ENCODE results near the gene TAF15.

The TAF15 gene

DNA sequence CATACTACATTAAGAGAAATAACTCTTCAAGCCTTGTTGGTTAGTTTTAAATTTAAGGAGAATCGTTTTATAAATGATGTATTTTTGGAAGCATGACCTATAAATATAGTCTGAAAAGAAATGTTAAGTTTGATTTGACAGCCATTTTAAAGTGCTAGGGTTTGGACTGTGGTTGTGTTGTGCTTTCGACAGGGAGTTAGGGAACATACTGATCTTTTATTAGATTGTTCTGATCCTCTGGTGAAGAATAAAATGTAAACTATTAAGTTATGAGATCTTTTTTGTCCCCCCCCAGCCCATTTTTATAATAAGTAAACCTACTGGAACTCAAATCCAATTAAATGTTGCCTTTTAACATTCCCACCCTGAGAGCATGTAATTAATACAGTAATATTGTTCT lies 12.0 kb downstream of the TAF15 start:
- no peak for DNase-seq (ENCODE audit: low read depth)

DNA sequence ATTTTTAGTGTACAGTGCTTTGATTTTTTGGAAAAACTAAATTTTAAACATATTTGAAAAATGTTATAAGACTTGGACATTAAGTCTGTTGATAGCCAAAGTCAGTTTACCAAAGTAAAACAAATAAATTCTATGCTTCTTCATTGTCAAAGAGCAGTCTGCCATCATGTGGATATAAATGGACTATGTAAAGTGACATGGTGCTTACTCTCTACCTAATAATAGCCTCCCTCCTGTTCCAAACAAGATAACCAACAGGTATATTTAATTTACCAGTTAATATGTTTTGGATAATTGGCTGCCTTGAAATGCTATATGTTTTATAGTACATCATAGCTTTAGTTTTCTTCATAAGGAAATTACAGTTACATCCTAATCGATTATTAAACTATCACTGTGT lies 15.9 kb downstream of the TAF15 start:
- no peak for DNase-seq (ENCODE audit: low read depth)

DNA sequence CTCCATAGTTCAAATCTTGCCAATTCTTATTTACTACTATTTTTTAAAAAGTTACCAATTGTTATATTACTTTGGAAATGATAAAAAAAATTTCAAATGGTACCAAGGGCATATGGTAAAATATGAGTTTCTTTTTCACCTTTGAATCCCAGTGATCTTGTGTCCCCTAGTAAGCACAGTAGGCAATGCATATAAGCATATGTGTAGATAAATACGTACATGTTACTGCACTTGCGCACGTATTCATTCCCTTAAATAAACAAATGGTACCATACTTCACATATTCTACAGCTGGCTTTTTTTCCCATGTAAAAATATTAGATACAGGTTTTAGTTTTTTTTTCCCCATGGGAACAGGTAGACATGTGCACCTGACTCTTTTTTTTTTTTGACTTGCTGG lies 31.8 kb downstream of the TAF15 start:
- DNase-seq (ENCODE audit: low read depth) = no peak

GRCh38 chr17:35841505-35841904 lies 32.2 kb downstream of the TAF15 start:
- DNase-seq (ENCODE audit: low read depth) = no peak

- no peak for DNase-seq (ENCODE audit: low read depth)
Observed at GRCh38 chr17:35842239-35842638, 33.0 kb downstream of the TAF15 start.

DNA sequence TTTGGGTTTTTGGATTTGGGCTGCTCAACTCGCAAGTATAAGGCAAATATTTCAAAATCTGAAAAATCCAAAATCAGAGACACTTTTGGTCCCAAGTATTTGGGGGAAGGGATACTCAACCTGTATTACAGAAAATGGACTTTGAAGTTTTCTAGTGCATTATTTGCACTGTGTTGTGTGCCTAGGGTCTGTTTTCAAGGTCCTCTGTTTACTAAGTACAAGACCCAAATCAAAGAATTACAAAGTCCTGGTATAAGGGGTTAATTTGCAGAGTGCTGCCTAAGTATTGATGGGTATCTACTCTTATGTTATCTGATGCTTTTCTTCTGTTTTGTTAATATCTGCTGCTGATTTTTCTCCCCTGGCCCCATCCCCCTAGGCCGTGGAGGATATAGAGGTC lies 34.4 kb downstream of the TAF15 start:
- no peak for DNase-seq (ENCODE audit: low read depth)

GRCh38 chr17:35844547-35844946 lies 35.3 kb downstream of the TAF15 start:
- DNase-seq (ENCODE audit: low read depth) = no peak

- no peak for DNase-seq (ENCODE audit: low read depth)
Observed at GRCh38 chr17:35846055-35846809, 36.9 kb downstream of the TAF15 start.

DNA sequence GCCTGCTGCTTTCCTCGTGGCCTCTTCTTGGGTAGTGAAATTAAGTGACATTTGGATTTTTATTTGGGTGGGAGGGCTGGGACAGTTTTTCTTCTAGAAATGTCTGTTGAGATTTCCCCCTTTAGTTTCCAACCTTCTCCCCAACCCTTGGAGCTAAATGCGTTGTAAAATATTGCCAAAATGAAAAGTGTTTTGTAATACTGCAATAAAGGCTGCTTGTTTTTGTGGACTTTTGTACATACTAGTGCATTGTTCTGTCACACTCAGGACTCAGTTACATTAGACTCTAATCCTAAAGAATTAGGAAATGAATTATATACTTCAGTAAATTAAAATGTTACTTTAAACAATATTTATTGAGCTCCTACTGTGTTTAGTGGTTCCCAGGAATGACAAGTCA lies 37.7 kb downstream of the TAF15 start:
- no peak for DNase-seq (ENCODE audit: low read depth)

- no peak for DNase-seq (ENCODE audit: low read depth)
Observed at GRCh38 chr17:35847633-35848373, 38.5 kb downstream of the TAF15 start.

DNA sequence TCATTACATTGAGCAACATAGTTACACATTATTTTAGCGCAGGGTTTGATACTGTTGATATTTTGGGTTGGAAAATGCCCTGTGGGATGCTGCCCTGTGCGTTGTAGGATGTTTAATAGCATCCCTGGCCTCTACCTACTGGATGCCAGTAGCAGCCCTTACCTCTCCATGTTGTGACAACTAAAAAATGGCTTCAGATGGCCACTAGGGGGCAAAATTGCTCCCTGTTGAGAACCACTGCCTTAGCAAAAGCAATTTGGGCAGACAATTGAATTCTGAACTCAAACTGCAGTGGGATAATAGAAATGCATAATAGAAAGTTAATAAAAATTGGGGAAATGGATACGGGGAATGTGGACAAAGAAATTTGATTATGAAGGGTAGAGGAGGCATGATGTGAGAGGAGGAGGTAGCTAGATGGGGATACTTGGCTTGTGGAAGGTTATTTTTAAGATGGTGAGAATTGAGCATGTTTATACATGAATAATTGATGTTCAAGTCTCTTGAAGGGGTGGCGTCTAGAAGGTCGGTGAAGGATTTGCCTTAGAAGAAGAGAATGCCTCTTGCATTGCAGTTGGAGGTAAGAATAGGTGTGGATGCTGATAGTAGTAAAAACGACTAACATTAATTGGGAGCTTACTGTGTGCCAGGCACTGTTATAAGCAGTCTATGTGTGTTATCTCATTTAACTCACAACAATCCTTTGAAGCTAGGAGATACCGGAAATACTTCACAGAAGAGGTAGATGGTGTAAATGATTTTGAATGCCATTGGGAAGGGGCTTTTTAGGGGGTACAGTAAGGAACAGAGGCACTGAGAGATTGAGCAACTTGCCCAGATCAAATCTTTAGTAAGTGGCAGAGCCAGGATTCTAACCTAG lies 40.4 kb downstream of the TAF15 start:
- peak; percentile 54 for DNase-seq (ENCODE audit: low read depth)

DNA sequence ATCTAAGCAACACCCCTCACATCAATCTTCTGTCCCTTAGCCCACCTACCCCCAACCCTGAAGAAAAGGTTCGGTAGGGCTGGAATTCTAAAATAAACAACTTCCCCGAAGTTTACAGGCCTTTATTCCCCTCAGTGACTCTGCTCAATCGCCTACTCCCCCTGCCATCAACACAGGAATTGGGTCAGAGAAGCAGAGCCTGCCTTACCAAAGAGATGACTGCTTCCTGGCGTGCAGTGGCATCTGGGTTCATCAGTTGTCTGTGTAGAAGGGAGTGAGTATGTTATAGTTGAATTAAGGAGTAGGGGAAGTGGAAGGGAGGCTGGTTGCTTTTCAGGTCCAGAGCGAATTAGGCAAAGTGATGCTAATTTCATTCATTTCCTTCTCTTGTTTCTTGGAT lies 46.7 kb downstream of the TAF15 start:
- DNase-seq (ENCODE audit: low read depth) = no peak

GRCh38 chr17:35856603-35857002 lies 47.3 kb downstream of the TAF15 start:
- no peak for DNase-seq (ENCODE audit: low read depth)

DNA sequence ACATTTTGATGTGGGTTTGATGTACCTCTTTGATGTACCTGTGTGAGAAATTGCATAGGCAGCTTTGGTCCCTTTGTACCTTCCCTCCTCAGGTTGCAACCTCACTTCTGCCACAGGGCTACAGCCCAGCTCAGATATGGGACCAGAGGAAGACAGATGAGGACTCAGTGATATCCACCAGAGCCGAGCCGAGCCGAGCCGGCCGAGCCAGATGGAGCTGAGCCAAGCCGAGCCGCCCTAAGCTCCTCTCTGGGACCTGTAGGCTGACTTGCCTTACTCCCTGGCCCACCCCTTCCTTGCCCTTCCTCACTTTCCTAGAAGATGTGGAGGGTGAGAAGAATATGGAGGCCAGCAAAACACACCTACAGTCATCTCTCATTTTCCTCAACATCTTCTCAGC lies 55.6 kb downstream of the TAF15 start:
- no peak for DNase-seq (ENCODE audit: low read depth)

GRCh38 chr17:35865412-35866340 lies 56.4 kb downstream of the TAF15 start:
- no peak for DNase-seq (ENCODE audit: low read depth)

DNA sequence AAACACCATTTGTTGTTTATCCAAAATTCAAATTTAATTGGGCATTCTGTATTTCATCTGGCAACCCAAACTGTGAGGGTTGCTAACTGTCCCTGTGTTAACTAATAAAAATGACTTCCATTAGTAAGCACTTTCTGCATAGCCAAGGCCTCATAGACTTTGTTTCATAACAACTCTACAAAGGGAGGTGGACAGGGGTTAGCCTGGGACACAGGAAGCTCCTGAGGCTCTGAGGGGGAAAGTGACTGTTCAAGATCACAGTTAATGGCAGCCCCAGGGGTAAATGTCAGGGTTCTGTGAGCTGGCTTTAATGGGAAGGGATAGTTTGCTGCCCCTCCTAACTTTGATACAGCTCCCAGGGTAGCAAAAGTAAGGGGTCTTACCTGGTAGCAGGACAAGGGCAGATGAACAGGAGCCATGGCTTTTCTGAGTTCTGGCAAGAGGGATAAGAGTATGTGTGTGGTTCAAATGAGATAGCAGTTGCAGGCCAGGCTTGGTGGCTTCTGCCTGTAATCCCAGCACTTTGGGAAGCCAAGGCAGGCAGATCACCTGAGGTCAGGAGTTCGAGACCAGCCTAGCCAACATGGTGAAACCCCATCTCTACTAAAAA lies 57.2 kb downstream of the TAF15 start:
- no peak for DNase-seq (ENCODE audit: low read depth)

GRCh38 chr17:35867574-35867973 lies 58.3 kb downstream of the TAF15 start:
- DNase-seq (ENCODE audit: low read depth) = no peak

GRCh38 chr17:35868737-35869136 lies 59.5 kb downstream of the TAF15 start, which contains the start of gene HEATR9:
HEATR9 (minus strand) TSS chr17:35868891; CDS start chr17:35868742, 149 bp downstream.
- no peak for DNase-seq (ENCODE audit: low read depth)

DNA sequence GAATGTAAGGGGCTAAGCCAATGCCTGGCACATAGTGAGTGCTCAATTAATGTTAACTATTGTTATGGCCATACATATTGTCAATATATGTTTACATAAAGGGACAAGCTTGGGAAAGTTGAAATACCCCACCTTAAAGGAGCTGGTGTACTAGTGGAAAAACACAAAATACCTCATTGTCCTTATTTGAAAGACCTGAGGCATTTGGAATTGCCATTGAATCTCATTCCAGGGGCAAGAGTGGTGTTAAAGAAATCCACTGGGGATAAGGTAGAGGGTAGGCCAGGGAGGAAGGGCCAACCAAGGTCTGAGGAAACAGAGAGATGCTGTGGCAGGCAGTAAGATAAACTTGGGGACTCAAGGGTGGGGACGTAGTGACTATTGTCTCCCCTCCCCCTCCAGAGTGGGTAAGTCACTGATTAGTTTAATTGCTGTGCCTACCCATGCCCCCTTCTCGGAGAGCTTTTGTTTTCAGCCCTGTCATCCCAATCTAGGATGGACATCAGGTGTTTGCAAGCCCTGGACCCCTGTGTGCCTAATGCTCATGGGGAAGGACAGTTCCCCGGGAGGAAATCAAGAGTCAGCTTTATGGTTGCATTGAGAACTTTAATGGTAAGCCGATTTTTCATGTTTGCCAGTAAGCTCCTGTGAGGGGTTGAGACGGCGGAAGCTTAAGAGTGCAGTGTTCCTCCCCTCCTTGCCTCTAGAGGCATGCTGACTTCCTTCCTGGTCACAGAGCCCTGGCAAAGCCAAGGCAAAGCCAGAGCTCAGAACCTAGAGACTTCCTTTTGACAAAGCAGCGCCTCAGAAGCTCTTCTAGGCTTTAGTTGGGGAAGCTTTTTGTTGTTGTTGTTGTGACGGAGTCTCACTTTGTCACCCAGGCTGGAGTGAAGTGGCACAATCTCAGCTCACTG lies 61.9 kb downstream of the TAF15 start:
- no peak for DNase-seq (ENCODE audit: low read depth)
